GM18502 (cell line): ENCODE measurements around the gene TMEM88.
"Not testable (repeated sequence)": the region's sequence is repeated elsewhere in the genome, so short reads cannot be mapped to it uniquely, and the experiment has no call there.

Experiments used
- ATAC-seq: cut with Tn5 transposase; IDR thresholded peaks from one replicate; pipeline ENCODE4 v1.9.1; 2021; ENCODE audit warnings: mild to moderate bottlenecking; ENCODE audit not compliant: unreplicated experiment, poor library complexity

TMEM88 gene

GRCh38 chr17:7854851-7855659 is at the start of gene TMEM88:
Gene TMEM88 (plus strand): TSS chr17:7855066. CDS start chr17:7855075, 9 bp downstream.
- no peak for ATAC-seq

- no peak for ATAC-seq
These were observed 48.3 kb upstream of the TMEM88 start for GRCh38 chr17:7806587-7806986.

GRCh38 chr17:7807206-7807605 is 47.7 kb upstream of the TMEM88 start:
- no peak for ATAC-seq

- no peak for ATAC-seq
These were observed 45.6 kb upstream of the TMEM88 start for GRCh38 chr17:7809086-7809790.

- ATAC-seq: not testable (repeated sequence)
These were observed 45.0 kb upstream of the TMEM88 start for GRCh38 chr17:7809791-7810343.

GRCh38 chr17:7811251-7811650 is 43.6 kb upstream of the TMEM88 start:
- ATAC-seq: no peak

- no peak for ATAC-seq
These were observed 39.9 kb upstream of the TMEM88 start for GRCh38 chr17:7814969-7815368.

- ATAC-seq: no peak
These were observed 37.8 kb upstream of the TMEM88 start for GRCh38 chr17:7816926-7817642.

- no peak for ATAC-seq
These were observed 37.3 kb upstream of the TMEM88 start for GRCh38 chr17:7817643-7817964.

GRCh38 chr17:7818026-7818425 is 36.8 kb upstream of the TMEM88 start:
- no peak for ATAC-seq

- ATAC-seq: no peak
These were observed 35.9 kb upstream of the TMEM88 start for GRCh38 chr17:7818746-7819645.

GRCh38 chr17:7820231-7820630 is 34.6 kb upstream of the TMEM88 start:
- ATAC-seq: no peak

GRCh38 chr17:7822126-7822525 is 32.7 kb upstream of the TMEM88 start:
- ATAC-seq: no peak

- ATAC-seq: no peak
These were observed 31.3 kb upstream of the TMEM88 start for GRCh38 chr17:7823581-7824001.

- no peak for ATAC-seq
These were observed 30.6 kb upstream of the TMEM88 start for GRCh38 chr17:7824021-7824924.

GRCh38 chr17:7825206-7825990 is 29.5 kb upstream of the TMEM88 start:
- ATAC-seq: no peak

- no peak for ATAC-seq
These were observed 24.2 kb upstream of the TMEM88 start for GRCh38 chr17:7830616-7831015.

- no peak for ATAC-seq
These were observed 23.6 kb upstream of the TMEM88 start for GRCh38 chr17:7831233-7831632.
